HCT116 (cell line): ENCODE results near the gene ABCB7.
"Not testable (repeated sequence)": the region's sequence is repeated elsewhere in the genome, so short reads cannot be mapped to it uniquely, and the experiment has no call there.

Experiments used
- EZH2 ChIP-seq: fragments of 200-600 bp; sonication (generic); IDR thresholded peaks from 2 replicates; pipeline ENCODE4 v1.6.1; 2017; ENCODE audit warnings: antibody characterized with exemption, mixed run types
- JUND ChIP-seq: IDR thresholded peaks from 2 replicates; pipeline ENCODE4 v1.6.1; 2012
- TF ChIP-seq, protein P1 (sequence below), 3 experiments: fragments of 200-600 bp in 1 of 3; sonication (generic) in 1 of 3; IDR thresholded peaks in 2 of 3; conservative IDR thresholded peaks in 1 of 3; 2 replicates each; pipeline ENCODE4 v1.5.1; 2012 to 2017; ENCODE audit warnings: low read depth in 2 of 3, low read length in 2 of 3, antibody characterized with exemption in 1 of 3, borderline replicate concordance in 1 of 3, control low read depth in 1 of 3, mild to moderate bottlenecking in 1 of 3, mixed read lengths in 1 of 3, mixed run types in 1 of 3, moderate library complexity in 1 of 3; ENCODE audit not compliant: insufficient read depth in 1 of 3

DNA sequence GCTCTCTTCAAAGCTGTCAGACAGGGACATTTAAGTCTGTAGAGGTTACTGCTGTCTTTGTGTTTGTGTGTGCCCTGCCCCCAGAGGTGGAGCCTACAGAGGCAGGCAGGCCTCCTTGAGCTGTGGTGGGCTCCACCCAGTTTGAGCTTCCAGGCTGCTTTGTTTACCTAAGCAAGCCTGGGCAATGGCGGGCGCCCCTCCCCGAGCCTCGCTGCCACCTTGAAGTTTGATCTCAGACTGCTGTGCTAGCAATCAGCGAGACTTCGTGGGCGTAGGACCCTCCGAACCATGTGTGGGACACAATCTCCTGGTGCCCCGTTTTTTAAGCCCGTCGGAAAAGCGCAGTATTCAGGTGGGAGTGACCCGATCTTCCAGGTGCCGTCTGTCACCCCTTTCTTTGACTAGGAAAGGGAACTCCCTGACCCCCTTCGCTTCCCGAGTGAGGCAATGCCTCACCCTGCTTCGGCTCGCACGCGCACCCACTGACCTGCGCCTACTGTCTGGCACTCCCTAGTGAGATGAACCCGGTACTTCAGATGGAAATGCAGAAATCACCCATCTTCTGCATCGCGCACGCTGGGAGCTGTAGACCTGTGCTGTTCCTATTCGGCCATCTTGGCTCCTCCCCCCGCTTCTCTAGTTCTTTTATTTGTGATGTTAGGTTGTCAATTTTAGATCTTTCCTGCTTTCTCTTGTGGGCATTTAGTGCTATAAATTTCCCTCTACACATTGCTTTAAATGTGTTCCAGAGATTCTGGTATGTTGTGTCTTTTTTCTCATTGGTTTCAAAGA lies 32.5 kb upstream of the ABCB7 start:
- TF ChIP-seq, protein P1, sequence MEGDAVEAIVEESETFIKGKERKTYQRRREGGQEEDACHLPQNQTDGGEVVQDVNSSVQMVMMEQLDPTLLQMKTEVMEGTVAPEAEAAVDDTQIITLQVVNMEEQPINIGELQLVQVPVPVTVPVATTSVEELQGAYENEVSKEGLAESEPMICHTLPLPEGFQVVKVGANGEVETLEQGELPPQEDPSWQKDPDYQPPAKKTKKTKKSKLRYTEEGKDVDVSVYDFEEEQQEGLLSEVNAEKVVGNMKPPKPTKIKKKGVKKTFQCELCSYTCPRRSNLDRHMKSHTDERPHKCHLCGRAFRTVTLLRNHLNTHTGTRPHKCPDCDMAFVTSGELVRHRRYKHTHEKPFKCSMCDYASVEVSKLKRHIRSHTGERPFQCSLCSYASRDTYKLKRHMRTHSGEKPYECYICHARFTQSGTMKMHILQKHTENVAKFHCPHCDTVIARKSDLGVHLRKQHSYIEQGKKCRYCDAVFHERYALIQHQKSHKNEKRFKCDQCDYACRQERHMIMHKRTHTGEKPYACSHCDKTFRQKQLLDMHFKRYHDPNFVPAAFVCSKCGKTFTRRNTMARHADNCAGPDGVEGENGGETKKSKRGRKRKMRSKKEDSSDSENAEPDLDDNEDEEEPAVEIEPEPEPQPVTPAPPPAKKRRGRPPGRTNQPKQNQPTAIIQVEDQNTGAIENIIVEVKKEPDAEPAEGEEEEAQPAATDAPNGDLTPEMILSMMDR (IDR thresholded peaks at IDR 0.05 in 2 of 3, conservative IDR thresholded peaks at IDR 0.05 in 1 of 3; ENCODE audit: borderline replicate concordance in 1 of 3, insufficient read depth in 1 of 3, low read depth in 2 of 3, low read length in 2 of 3) = not testable (repeated sequence)
- not testable (repeated sequence) for TF ChIP-seq EZH2, JUND
